Measurements from ENCODE around the gene MDFI.

MDFI gene

GRCh38 chr6:41651962-41652657 lies 13.8 kb downstream of the MDFI start:
- Histone ChIP-seq H3K9me3 (ENCODE audit: control insufficient read depth, insufficient read depth, low read length) (no peaks in the 10 kb centered on the region), H3K4me1 (ENCODE audit: control insufficient read depth, insufficient read depth, low read length) (no peaks in the 10 kb centered on the region), H3K36me3 (ENCODE audit: control insufficient read depth, insufficient read depth, low read length) (peaks cover 7% of the 10 kb centered on the region; the same call in 1 of the 2 replicates), H3K9ac (ENCODE audit: low read depth, low read length) (no peak overlapping the region), H3K27ac (ENCODE audit: low read depth, low read length) (no peak overlapping the region), H3K4me3 (ENCODE audit: low read depth, low read length) (no peak overlapping the region), H3K27me3 (ENCODE audit: control insufficient read depth, insufficient read depth, low read length) (no peaks in the 10 kb centered on the region)

- Histone ChIP-seq H3K36me3 (ENCODE audit: control insufficient read depth, insufficient read depth, low read length) (peaks cover 7% of the 10 kb centered on the region; the same call in 1 of the 2 replicates), H3K9me3 (ENCODE audit: control insufficient read depth, insufficient read depth, low read length) (no peaks in the 10 kb centered on the region), H3K27ac (ENCODE audit: low read depth, low read length) (no peak overlapping the region), H3K9ac (ENCODE audit: low read depth, low read length) (no peak overlapping the region), H3K4me3 (ENCODE audit: low read depth, low read length) (no peak overlapping the region), H3K27me3 (ENCODE audit: control insufficient read depth, insufficient read depth, low read length) (no peaks in the 10 kb centered on the region), H3K4me1 (ENCODE audit: control insufficient read depth, insufficient read depth, low read length) (no peaks in the 10 kb centered on the region)
These were observed 14.8 kb downstream of the MDFI start for GRCh38 chr6:41652866-41653652.

- no peak overlapping the region for H3K9ac ChIP-seq (ENCODE audit: low read depth, low read length)
- H3K27me3 ChIP-seq (ENCODE audit: control insufficient read depth, insufficient read depth, low read length), result no peaks in the 10 kb centered on the region
- H3K4me3 ChIP-seq (ENCODE audit: low read depth, low read length), result no peak overlapping the region
- no peaks in the 10 kb centered on the region for H3K4me1 ChIP-seq (ENCODE audit: control insufficient read depth, insufficient read depth, low read length)
- peaks cover 7% of the 10 kb centered on the region; the same call in 1 of the 2 replicates for H3K36me3 ChIP-seq (ENCODE audit: control insufficient read depth, insufficient read depth, low read length)
- H3K27ac ChIP-seq (ENCODE audit: low read depth, low read length), result no peak overlapping the region
- no peaks in the 10 kb centered on the region for H3K9me3 ChIP-seq (ENCODE audit: control insufficient read depth, insufficient read depth, low read length)
These were observed 15.4 kb downstream of the MDFI start for GRCh38 chr6:41653691-41654090.

- Histone ChIP-seq H3K27me3 (ENCODE audit: control insufficient read depth, insufficient read depth, low read length) (no peaks in the 10 kb centered on the region), H3K4me3 (ENCODE audit: low read depth, low read length) (no peak overlapping the region), H3K9ac (ENCODE audit: low read depth, low read length) (no peak overlapping the region), H3K9me3 (ENCODE audit: control insufficient read depth, insufficient read depth, low read length) (no peaks in the 10 kb centered on the region), H3K4me1 (ENCODE audit: control insufficient read depth, insufficient read depth, low read length) (no peaks in the 10 kb centered on the region), H3K27ac (ENCODE audit: low read depth, low read length) (no peak overlapping the region), H3K36me3 (ENCODE audit: control insufficient read depth, insufficient read depth, low read length) (peaks cover 7% of the 10 kb centered on the region; the same call in 1 of the 2 replicates)
These were observed 16.0 kb downstream of the MDFI start for GRCh38 chr6:41654151-41654697.

GRCh38 chr6:41654698-41655151 lies 16.5 kb downstream of the MDFI start:
- no peak overlapping the region for H3K27ac ChIP-seq (ENCODE audit: low read depth, low read length)
- H3K9me3 ChIP-seq (ENCODE audit: control insufficient read depth, insufficient read depth, low read length), result no peaks in the 10 kb centered on the region
- H3K4me3 ChIP-seq (ENCODE audit: low read depth, low read length), result no peak overlapping the region
- H3K9ac ChIP-seq (ENCODE audit: low read depth, low read length), result no peak overlapping the region
- peaks cover 4% of the 10 kb centered on the region; the same call in 1 of the 2 replicates for H3K36me3 ChIP-seq (ENCODE audit: control insufficient read depth, insufficient read depth, low read length)
- no peaks in the 10 kb centered on the region for H3K4me1 ChIP-seq (ENCODE audit: control insufficient read depth, insufficient read depth, low read length)
- H3K27me3 ChIP-seq (ENCODE audit: control insufficient read depth, insufficient read depth, low read length), result no peaks in the 10 kb centered on the region

- Histone ChIP-seq H3K36me3 (ENCODE audit: control insufficient read depth, insufficient read depth, low read length) (0 out of 2 replicates have a peak, but pooled peaks cover under 1% of the 10 kb centered on the region), H3K9me3 (ENCODE audit: control insufficient read depth, insufficient read depth, low read length) (no peaks in the 10 kb centered on the region), H3K4me3 (ENCODE audit: low read depth, low read length) (no peak overlapping the region), H3K4me1 (ENCODE audit: control insufficient read depth, insufficient read depth, low read length) (no peaks in the 10 kb centered on the region), H3K9ac (ENCODE audit: low read depth, low read length) (no peak overlapping the region), H3K27me3 (ENCODE audit: control insufficient read depth, insufficient read depth, low read length) (no peaks in the 10 kb centered on the region), H3K27ac (ENCODE audit: low read depth, low read length) (no peak overlapping the region)
These were observed 16.9 kb downstream of the MDFI start for GRCh38 chr6:41655176-41655575.

DNA sequence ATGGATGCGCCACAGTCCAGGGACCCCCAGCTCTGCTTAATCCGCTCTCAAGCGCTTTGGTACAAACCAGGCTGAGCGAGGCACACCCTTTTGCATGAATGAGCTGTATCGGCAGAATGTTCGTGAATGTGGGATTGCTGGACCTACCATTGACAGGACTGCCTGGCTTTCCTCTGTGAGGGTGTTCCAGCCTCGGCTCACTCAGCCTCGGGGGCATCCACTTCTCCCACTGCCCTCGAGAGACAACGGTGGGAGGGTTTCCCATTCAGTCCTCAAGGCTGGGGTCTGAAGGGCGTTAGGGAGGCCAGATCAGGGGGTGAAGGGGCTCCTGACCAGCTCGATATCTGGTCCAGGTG lies 17.4 kb downstream of the MDFI start:
- no peak overlapping the region for H3K27ac ChIP-seq (ENCODE audit: low read depth, low read length)
- H3K9me3 ChIP-seq (ENCODE audit: control insufficient read depth, insufficient read depth, low read length), result no peaks in the 10 kb centered on the region
- H3K4me1 ChIP-seq (ENCODE audit: control insufficient read depth, insufficient read depth, low read length), result no peaks in the 10 kb centered on the region
- no peak overlapping the region for H3K9ac ChIP-seq (ENCODE audit: low read depth, low read length)
- H3K27me3 ChIP-seq (ENCODE audit: control insufficient read depth, insufficient read depth, low read length), result no peaks in the 10 kb centered on the region
- H3K36me3 ChIP-seq (ENCODE audit: control insufficient read depth, insufficient read depth, low read length), result no peaks in the 10 kb centered on the region
- no peak overlapping the region for H3K4me3 ChIP-seq (ENCODE audit: low read depth, low read length)

DNA sequence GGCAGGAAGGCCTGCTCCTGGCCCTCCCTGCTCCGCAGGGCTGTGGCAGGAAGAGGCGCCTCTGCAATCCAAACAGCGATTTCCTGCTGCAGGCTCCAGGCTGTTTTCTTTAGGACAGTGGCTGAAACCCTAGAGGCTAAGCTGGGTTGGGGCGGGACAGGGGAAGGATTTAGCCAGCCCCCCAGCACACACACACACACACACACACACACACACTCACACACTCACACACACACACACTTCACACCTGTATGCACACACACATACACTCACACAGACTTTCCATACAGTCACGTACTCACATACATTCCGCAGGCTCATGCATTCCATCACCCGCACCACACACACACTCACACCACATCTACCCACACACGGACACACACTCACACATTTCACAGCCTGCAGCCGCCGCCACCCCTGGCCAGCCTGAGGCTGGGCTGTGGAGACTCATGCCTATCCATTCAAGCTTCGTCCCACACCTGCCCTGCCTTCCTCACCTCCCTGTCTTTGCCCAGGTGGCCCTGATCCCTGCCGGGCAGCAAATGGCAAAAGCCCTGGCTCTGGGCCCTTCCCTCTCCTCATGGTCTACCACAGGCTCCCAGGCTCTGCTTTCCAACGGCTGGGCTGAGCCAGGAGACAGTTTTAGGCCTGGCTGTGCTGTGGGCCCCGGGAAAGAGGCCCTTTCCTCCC lies 17.9 kb downstream of the MDFI start:
- Histone ChIP-seq H3K36me3 (ENCODE audit: control insufficient read depth, insufficient read depth, low read length) (no peaks in the 10 kb centered on the region), H3K27me3 (ENCODE audit: control insufficient read depth, insufficient read depth, low read length) (no peaks in the 10 kb centered on the region), H3K4me3 (ENCODE audit: low read depth, low read length) (no peak overlapping the region), H3K27ac (ENCODE audit: low read depth, low read length) (no peak overlapping the region), H3K9ac (ENCODE audit: low read depth, low read length) (no peak overlapping the region), H3K9me3 (ENCODE audit: control insufficient read depth, insufficient read depth, low read length) (no peaks in the 10 kb centered on the region), H3K4me1 (ENCODE audit: control insufficient read depth, insufficient read depth, low read length) (no peaks in the 10 kb centered on the region)

- no peaks in the 10 kb centered on the region for H3K4me1 ChIP-seq (ENCODE audit: control insufficient read depth, insufficient read depth, low read length)
- H3K27ac ChIP-seq (ENCODE audit: low read depth, low read length), result no peak overlapping the region
- no peaks in the 10 kb centered on the region for H3K36me3 ChIP-seq (ENCODE audit: control insufficient read depth, insufficient read depth, low read length)
- H3K9me3 ChIP-seq (ENCODE audit: control insufficient read depth, insufficient read depth, low read length), result no peaks in the 10 kb centered on the region
- H3K27me3 ChIP-seq (ENCODE audit: control insufficient read depth, insufficient read depth, low read length), result peaks cover 4% of the 10 kb centered on the region; the same call in 1 of the 2 replicates
- no peak overlapping the region for H3K4me3 ChIP-seq (ENCODE audit: low read depth, low read length)
- no peak overlapping the region for H3K9ac ChIP-seq (ENCODE audit: low read depth, low read length)
These were observed 19.1 kb downstream of the MDFI start for GRCh38 chr6:41657131-41658094.

DNA sequence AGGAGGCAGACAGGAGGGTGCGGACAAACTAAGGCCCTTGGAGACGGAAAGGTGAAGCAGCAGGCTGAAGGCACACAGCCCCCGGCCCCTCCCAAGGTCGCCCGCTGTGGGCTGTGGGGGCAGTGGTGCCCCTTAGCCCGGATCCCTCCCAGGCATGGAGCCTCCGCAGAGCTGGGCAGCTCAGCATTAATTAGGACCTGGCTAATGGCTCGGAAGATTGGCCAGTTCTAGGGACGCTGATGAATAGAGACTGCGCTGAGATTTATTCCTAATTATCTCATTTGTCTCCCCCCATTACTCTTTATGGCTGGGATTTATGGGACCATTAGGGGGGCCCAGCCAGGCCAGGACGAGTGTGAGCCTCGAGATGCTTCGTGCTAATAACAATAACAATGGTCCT lies 20.4 kb downstream of the MDFI start:
- Histone ChIP-seq H3K4me1 (ENCODE audit: control insufficient read depth, insufficient read depth, low read length) (no peaks in the 10 kb centered on the region), H3K4me3 (ENCODE audit: low read depth, low read length) (no peak overlapping the region), H3K36me3 (ENCODE audit: control insufficient read depth, insufficient read depth, low read length) (no peaks in the 10 kb centered on the region), H3K27ac (ENCODE audit: low read depth, low read length) (no peak overlapping the region), H3K27me3 (ENCODE audit: control insufficient read depth, insufficient read depth, low read length) (peaks cover 4% of the 10 kb centered on the region; the same call in 1 of the 2 replicates), H3K9me3 (ENCODE audit: control insufficient read depth, insufficient read depth, low read length) (no peaks in the 10 kb centered on the region), H3K9ac (ENCODE audit: low read depth, low read length) (no peak overlapping the region)
